GM23338 (cell line): ENCODE results near the gene TENM3. TPM values are rescaled to one million over a fixed set of nuclear protein-coding genes. Genes with fewer than 3 reads are reported as not detected.

Source experiments
- ATAC-seq: fragments of 200-7000 bp; cut with Tn5 transposase; 3 replicates; pipeline ENCODE4 v1.9.1; 2020
- DNase-seq: peaks from one replicate; pipeline ENCODE4 v3.0.0-alpha.2; 2015; ENCODE audit warnings: low spot score
- H2AFZ ChIP-seq: fragments of 200-600 bp; sonication (generic); 2 replicates; pipeline ENCODE4 v1.8.0; 2016; ENCODE audit warnings: antibody characterized with exemption, mild to moderate bottlenecking, moderate library complexity
- H3F3A ChIP-seq: fragments of 200-600 bp; sonication (generic); replicated peaks from 2 replicates; pipeline ENCODE4 v1.8.0; 2017; ENCODE audit warnings: antibody characterized with exemption, mixed run types, low read depth
- H3K27ac ChIP-seq: fragments of 200-600 bp; sonication (generic); 2 replicates; pipeline ENCODE4 v1.6.1; 2016; ENCODE audit warnings: low read depth
- H3K27me3 ChIP-seq: fragments of 200-600 bp; sonication (generic); 2 replicates; pipeline ENCODE4 v1.8.0; 2016; ENCODE audit warnings: mild to moderate bottlenecking, mixed run types, moderate library complexity; ENCODE audit not compliant: insufficient read depth
- H3K36me3 ChIP-seq: fragments of 200-600 bp; sonication (generic); 2 replicates; pipeline ENCODE4 v1.8.0; 2016; ENCODE audit warnings: mild to moderate bottlenecking; ENCODE audit not compliant: insufficient read depth
- H3K4me1 ChIP-seq: fragments of 200-600 bp; sonication (generic); 2 replicates; pipeline ENCODE4 v1.8.0; 2016; ENCODE audit warnings: mild to moderate bottlenecking, moderate library complexity; ENCODE audit not compliant: insufficient read depth
- H3K4me2 ChIP-seq: fragments of 200-600 bp; sonication (generic); 2 replicates; pipeline ENCODE4 v1.7.1; 2017; ENCODE audit warnings: mixed run types
- H3K4me3 ChIP-seq: fragments of 200-600 bp; sonication (generic); 2 replicates; pipeline ENCODE4 v1.6.1; 2016; ENCODE audit warnings: mixed run types
- H3K79me2 ChIP-seq: fragments of 200-600 bp; sonication (generic); replicated peaks from 2 replicates; pipeline ENCODE4 v1.8.0; 2017; ENCODE audit warnings: mild to moderate bottlenecking; ENCODE audit not compliant: insufficient read depth
- H3K9me2 ChIP-seq: fragments of 200-600 bp; sonication (generic); 2 replicates; pipeline ENCODE4 v1.8.0; 2017; ENCODE audit not compliant: insufficient read depth
- H4K20me1 ChIP-seq: fragments of 200-600 bp; sonication (generic); replicated peaks from 2 replicates; pipeline ENCODE4 v1.8.0; 2017; ENCODE audit warnings: mild to moderate bottlenecking; ENCODE audit not compliant: insufficient read depth
- H3K27ac Mint-ChIP-seq: 2 replicates; pipeline ENCODE4 v1.8.0; 2020; ENCODE audit warnings: inconsistent platforms, mild to moderate bottlenecking, moderate library complexity, mixed read lengths
- H3K27me3 Mint-ChIP-seq: 3 replicates; pipeline ENCODE4 v1.8.0; 2022; ENCODE audit warnings: low read depth, mild to moderate bottlenecking, moderate library complexity, mixed read lengths, inconsistent platforms; ENCODE audit not compliant: insufficient read depth, poor library complexity
- H3K36me3 Mint-ChIP-seq: 3 replicates; pipeline ENCODE4 v1.8.0; 2021; ENCODE audit warnings: low read depth, mild to moderate bottlenecking, inconsistent platforms, moderate library complexity, mixed read lengths
- H3K4me1 Mint-ChIP-seq: 3 replicates; pipeline ENCODE4 v1.8.0; 2020; ENCODE audit warnings: mild to moderate bottlenecking, inconsistent platforms, mixed read lengths
- H3K4me3 Mint-ChIP-seq: 3 replicates; pipeline ENCODE4 v1.8.0; 2021; ENCODE audit warnings: moderate library complexity, mild to moderate bottlenecking, inconsistent platforms, mixed read lengths
- H3K9me3 Mint-ChIP-seq: 3 replicates; pipeline ENCODE4 v1.8.0; 2020; ENCODE audit warnings: moderate library complexity, mild to moderate bottlenecking, inconsistent platforms, mixed read lengths
- CREB1 ChIP-seq: fragments of 250-450 bp; sonication (Bioruptor Pico); IDR thresholded peaks from 2 replicates; pipeline ENCODE4 v1.5.0; 2020; ENCODE audit warnings: low read depth, mild to moderate bottlenecking, moderate library complexity
- CTCF ChIP-seq, 2 experiments: fragments of 200-600 bp in 1 of 2; sonication (generic) in 1 of 2; conservative IDR thresholded peaks; 2 replicates each; pipeline versions ENCODE4 v1.5.1 to v1.6.1; 2016 to 2017; ENCODE audit warnings: antibody characterized with exemption in 2 of 2, low read depth in 2 of 2, mild to moderate bottlenecking in 2 of 2, moderate library complexity in 1 of 2
- EZH2 ChIP-seq: fragments of 200-600 bp; sonication (generic); IDR thresholded peaks from one replicate; pipeline ENCODE4 v1.8.0; 2017; ENCODE audit warnings: antibody characterized with exemption, mild to moderate bottlenecking, low read depth; ENCODE audit not compliant: unreplicated experiment
- EZH2phosphoT487 ChIP-seq: fragments of 200-600 bp; sonication (generic); IDR thresholded peaks from one replicate; pipeline ENCODE4 v1.8.1; 2018; ENCODE audit warnings: antibody characterized with exemption; ENCODE audit not compliant: unreplicated experiment
- JUNB ChIP-seq: IDR thresholded peaks from one replicate; pipeline ENCODE4 v1.6.1; 2016; ENCODE audit warnings: antibody characterized with exemption; ENCODE audit not compliant: unreplicated experiment
- NANOG ChIP-seq: IDR thresholded peaks from 2 replicates; pipeline ENCODE4 v1.6.1; 2016; ENCODE audit warnings: antibody characterized with exemption, borderline replicate concordance
- POLR2AphosphoS5 ChIP-seq: IDR thresholded peaks from 2 replicates; pipeline ENCODE4 v1.6.1; 2016; ENCODE audit warnings: antibody characterized with exemption, low read depth
- REST ChIP-seq: IDR thresholded peaks from one replicate; pipeline ENCODE4 v1.6.1; 2018; ENCODE audit warnings: antibody characterized with exemption; ENCODE audit not compliant: unreplicated experiment
- ZNF114 ChIP-seq: fragments of 250-450 bp; sonication (Bioruptor Pico); IDR thresholded peaks from 2 replicates; pipeline ENCODE4 v1.5.0; 2020; ENCODE audit warnings: mild to moderate bottlenecking, moderate library complexity
- ZNF331 ChIP-seq: fragments of 250-450 bp; sonication (Bioruptor Pico); IDR thresholded peaks from 2 replicates; pipeline ENCODE4 v1.5.0; 2020; ENCODE audit warnings: low read depth, mild to moderate bottlenecking, moderate library complexity
- ZNF462 ChIP-seq: fragments of 250-450 bp; sonication (Bioruptor Pico); IDR thresholded peaks from 2 replicates; pipeline ENCODE4 v1.5.0; 2020; ENCODE audit warnings: mild to moderate bottlenecking, moderate library complexity
- polyA plus RNA-seq: library from polyadenylated mRNA; unstranded; fragments of >200 nt; fragmentation: Nextera tagmentation; extraction: Ambion mirVana; gene quantifications from 2 replicates; pipeline ENCODE4 v1.2.1, GENCODE V29; 2016
- total RNA-seq: library from RNA; depleted of rRNA; stranded (reverse); fragments of >200 nt; shearing (Covaris generic); gene quantifications from 2 replicates; pipeline ENCODE4 v1.2.3, GENCODE V29; 2014

TENM3 gene
- total and polyA plus RNA-seq, 2 experiments from 2014 or later, result 22.2 to 128 TPM

GRCh38 chr4:182699201-182699600 is 456.0 kb downstream of the TENM3 start:
- H3K27ac Mint-ChIP-seq, result no peak overlapping the region
- DNase-seq, result no peak
- Histone ChIP-seq H3K4me1 (peaks cover 20% of the 10 kb centered on the region; the same call in 1 of the 2 replicates), H3K4me3 (no peak overlapping the region), H3K79me2 (no peaks in the 10 kb centered on the region), H2AFZ (no peak overlapping the region), H3K36me3 (no peaks in the 10 kb centered on the region), H3K9me2 (no peaks in the 10 kb centered on the region), H3K27ac (no peak overlapping the region), H3K27me3 (no peaks in the 10 kb centered on the region), H3F3A (no peaks in the 10 kb centered on the region), H3K4me2 (no peak overlapping the region), H4K20me1 (no peaks in the 10 kb centered on the region)
- H3K4me1 Mint-ChIP-seq, result peaks cover 40% of the 10 kb centered on the region
- peaks cover 4% of the 10 kb centered on the region for H3K27me3 Mint-ChIP-seq
- H3K36me3 Mint-ChIP-seq, result 0 out of 3 replicates have a peak, but pooled peaks cover 4% of the 10 kb centered on the region
- H3K4me3 Mint-ChIP-seq, result no peak overlapping the region
- ATAC-seq, result no peak
- no peak for TF ChIP-seq REST
- TF ChIP-seq NANOG, result no peak
- no peak for TF ChIP-seq EZH2phosphoT487
- TF ChIP-seq ZNF462 (CRISPR knock-in tag), result no peak
- TF ChIP-seq JUNB, result no peak
- TF ChIP-seq CTCF (conservative IDR thresholded peaks at IDR 0.05; ENCODE audit: low read depth in 2 of 2), result no peak
- TF ChIP-seq POLR2AphosphoS5, result no peak
- TF ChIP-seq CREB1, result no peak
- no peak for TF ChIP-seq ZNF331 (CRISPR knock-in tag)
- TF ChIP-seq EZH2, result no peak
- TF ChIP-seq ZNF114 (CRISPR knock-in tag), result no peak
- H3K9me3 Mint-ChIP-seq, result no peaks in the 10 kb centered on the region
